GM23338 (cell line): ENCODE results near the gene LRRC4.

Experiments used
- CTCF ChIP-seq, 2 experiments: fragments of 200-600 bp in 1 of 2; sonication (generic) in 1 of 2; conservative IDR thresholded peaks; 2 replicates each; pipeline versions ENCODE4 v1.5.1 to v1.6.1; 2016 to 2017; ENCODE audit warnings: antibody characterized with exemption in 2 of 2, low read depth in 2 of 2, mild to moderate bottlenecking in 2 of 2, moderate library complexity in 1 of 2
- EZH2 ChIP-seq: fragments of 200-600 bp; sonication (generic); IDR thresholded peaks from one replicate; pipeline ENCODE4 v1.8.0; 2017; ENCODE audit warnings: antibody characterized with exemption, mild to moderate bottlenecking, low read depth; ENCODE audit not compliant: unreplicated experiment
- EZH2phosphoT487 ChIP-seq: fragments of 200-600 bp; sonication (generic); IDR thresholded peaks from one replicate; pipeline ENCODE4 v1.8.1; 2018; ENCODE audit warnings: antibody characterized with exemption; ENCODE audit not compliant: unreplicated experiment
- POLR2AphosphoS5 ChIP-seq: IDR thresholded peaks from 2 replicates; pipeline ENCODE4 v1.6.1; 2016; ENCODE audit warnings: antibody characterized with exemption, low read depth
- ZNF114 ChIP-seq: fragments of 250-450 bp; sonication (Bioruptor Pico); IDR thresholded peaks from 2 replicates; pipeline ENCODE4 v1.5.0; 2020; ENCODE audit warnings: mild to moderate bottlenecking, moderate library complexity
- ZNF331 ChIP-seq: fragments of 250-450 bp; sonication (Bioruptor Pico); IDR thresholded peaks from 2 replicates; pipeline ENCODE4 v1.5.0; 2020; ENCODE audit warnings: low read depth, mild to moderate bottlenecking, moderate library complexity
- TF ChIP-seq, protein P1 (sequence below): IDR thresholded peaks from one replicate; pipeline ENCODE4 v1.6.1; 2018; ENCODE audit warnings: antibody characterized with exemption; ENCODE audit not compliant: unreplicated experiment

GRCh38 chr7:128075242-128076095, 44.2 kb upstream of the LRRC4 start:
- TF ChIP-seq EZH2phosphoT487 (no peak), CTCF (conservative IDR thresholded peaks at IDR 0.05; ENCODE audit: low read depth in 2 of 2) (no peak), EZH2 (no peak), POLR2AphosphoS5 (no peak), ZNF114 (no peak), ZNF331 (CRISPR knock-in tag) (no peak)
- TF ChIP-seq, protein P1, sequence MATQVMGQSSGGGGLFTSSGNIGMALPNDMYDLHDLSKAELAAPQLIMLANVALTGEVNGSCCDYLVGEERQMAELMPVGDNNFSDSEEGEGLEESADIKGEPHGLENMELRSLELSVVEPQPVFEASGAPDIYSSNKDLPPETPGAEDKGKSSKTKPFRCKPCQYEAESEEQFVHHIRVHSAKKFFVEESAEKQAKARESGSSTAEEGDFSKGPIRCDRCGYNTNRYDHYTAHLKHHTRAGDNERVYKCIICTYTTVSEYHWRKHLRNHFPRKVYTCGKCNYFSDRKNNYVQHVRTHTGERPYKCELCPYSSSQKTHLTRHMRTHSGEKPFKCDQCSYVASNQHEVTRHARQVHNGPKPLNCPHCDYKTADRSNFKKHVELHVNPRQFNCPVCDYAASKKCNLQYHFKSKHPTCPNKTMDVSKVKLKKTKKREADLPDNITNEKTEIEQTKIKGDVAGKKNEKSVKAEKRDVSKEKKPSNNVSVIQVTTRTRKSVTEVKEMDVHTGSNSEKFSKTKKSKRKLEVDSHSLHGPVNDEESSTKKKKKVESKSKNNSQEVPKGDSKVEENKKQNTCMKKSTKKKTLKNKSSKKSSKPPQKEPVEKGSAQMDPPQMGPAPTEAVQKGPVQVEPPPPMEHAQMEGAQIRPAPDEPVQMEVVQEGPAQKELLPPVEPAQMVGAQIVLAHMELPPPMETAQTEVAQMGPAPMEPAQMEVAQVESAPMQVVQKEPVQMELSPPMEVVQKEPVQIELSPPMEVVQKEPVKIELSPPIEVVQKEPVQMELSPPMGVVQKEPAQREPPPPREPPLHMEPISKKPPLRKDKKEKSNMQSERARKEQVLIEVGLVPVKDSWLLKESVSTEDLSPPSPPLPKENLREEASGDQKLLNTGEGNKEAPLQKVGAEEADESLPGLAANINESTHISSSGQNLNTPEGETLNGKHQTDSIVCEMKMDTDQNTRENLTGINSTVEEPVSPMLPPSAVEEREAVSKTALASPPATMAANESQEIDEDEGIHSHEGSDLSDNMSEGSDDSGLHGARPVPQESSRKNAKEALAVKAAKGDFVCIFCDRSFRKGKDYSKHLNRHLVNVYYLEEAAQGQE, result no peak
